ENCODE results near the gene DNAJB14.

Gene DNAJB14

GRCh38 chr4:99872570-99872969 is 73.8 kb downstream of the DNAJB14 start:
- DNase-seq (ENCODE audit: low read depth, low spot score) = no peak

- no peak for DNase-seq (ENCODE audit: low read depth, low spot score)
Observed at GRCh38 chr4:99868126-99868596, 78.3 kb downstream of the DNAJB14 start.

- no peak for DNase-seq (ENCODE audit: low read depth, low spot score)
Observed at GRCh38 chr4:99863804-99864203, 82.6 kb downstream of the DNAJB14 start.

GRCh38 chr4:99861120-99861905 is 85.1 kb downstream of the DNAJB14 start:
- no peak for DNase-seq (ENCODE audit: low read depth, low spot score)

- DNase-seq (ENCODE audit: low read depth, low spot score) = no peak
Observed at GRCh38 chr4:99860521-99860920, 85.9 kb downstream of the DNAJB14 start.

GRCh38 chr4:99859618-99860017 is 86.8 kb downstream of the DNAJB14 start:
- DNase-seq (ENCODE audit: low read depth, low spot score) = no peak

GRCh38 chr4:99857307-99857706 is 89.1 kb downstream of the DNAJB14 start:
- no peak for DNase-seq (ENCODE audit: low read depth, low spot score)

GRCh38 chr4:99856166-99856565 is 90.3 kb downstream of the DNAJB14 start:
- no peak for DNase-seq (ENCODE audit: low read depth, low spot score)

GRCh38 chr4:99855678-99856077 is 90.7 kb downstream of the DNAJB14 start:
- no peak for DNase-seq (ENCODE audit: low read depth, low spot score)

GRCh38 chr4:99853999-99854398 is 92.4 kb downstream of the DNAJB14 start:
- DNase-seq (ENCODE audit: low read depth, low spot score) = no peak

GRCh38 chr4:99853190-99853589 is 93.2 kb downstream of the DNAJB14 start:
- DNase-seq (ENCODE audit: low read depth, low spot score) = no peak

GRCh38 chr4:99852199-99852749 is 94.1 kb downstream of the DNAJB14 start:
- no peak for DNase-seq (ENCODE audit: low read depth, low spot score)

GRCh38 chr4:99848591-99849001 is 97.8 kb downstream of the DNAJB14 start:
- no peak for DNase-seq (ENCODE audit: low read depth, low spot score)

GRCh38 chr4:99847362-99847976 is 98.9 kb downstream of the DNAJB14 start:
- DNase-seq (ENCODE audit: low read depth, low spot score) = no peak

GRCh38 chr4:99846891-99847290 is 99.5 kb downstream of the DNAJB14 start:
- DNase-seq (ENCODE audit: low read depth, low spot score) = no peak

Data from smooth muscle cell of the brain vasculature (primary cell).